Measurements from ENCODE around the gene CISD2. TPM values are rescaled to one million over a fixed set of nuclear protein-coding genes. Genes with fewer than 3 reads are reported as not detected.
A peak's percentile ranks its signal among the peaks of the same experiment; 100 is the strongest.

CISD2 gene
- total RNA-seq, 1 donor from 2014 or later: 27.2 TPM

DNA sequence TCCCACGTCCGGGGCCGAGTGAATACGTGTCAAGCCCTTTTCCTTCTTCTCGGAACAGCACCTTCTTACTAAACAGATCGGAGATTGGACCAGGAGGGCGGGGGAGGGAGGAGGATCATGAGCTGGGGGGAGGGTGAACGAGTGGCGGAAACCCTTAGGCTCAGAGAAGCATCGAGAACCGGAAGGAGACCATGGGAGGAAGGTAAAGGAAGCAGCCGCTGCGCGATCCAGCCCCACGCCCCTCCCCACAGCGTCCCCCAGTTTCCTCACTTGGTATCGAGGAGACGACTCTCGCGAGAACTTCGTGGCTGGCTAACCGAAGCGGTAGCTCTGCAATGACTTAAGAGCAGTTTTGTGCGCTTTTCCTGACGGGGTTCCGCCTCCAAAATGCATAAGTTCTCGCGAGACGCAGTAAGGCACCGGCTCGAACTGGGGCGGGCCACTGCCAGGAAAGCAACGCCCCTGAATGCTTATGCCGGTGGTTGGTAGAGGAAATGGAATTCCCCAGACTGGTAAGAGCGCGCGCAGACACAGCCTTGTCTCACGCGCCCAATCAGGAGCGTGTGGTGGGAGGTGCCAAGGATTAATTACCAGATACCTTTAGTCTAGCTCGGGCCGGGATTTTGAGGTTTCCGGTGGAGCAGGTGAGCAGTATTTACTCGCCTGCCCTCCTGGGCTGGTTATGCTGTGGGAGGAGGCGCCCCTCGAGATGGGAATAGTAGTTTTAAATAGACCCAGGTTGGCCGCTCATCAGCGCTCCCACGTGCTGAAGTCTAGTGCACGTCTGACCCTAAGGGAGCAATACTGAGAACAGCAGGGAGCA is 40.9 kb upstream of the CISD2 start:
- DNase-seq (ENCODE audit: low spot score): peak; percentile 94

DNA sequence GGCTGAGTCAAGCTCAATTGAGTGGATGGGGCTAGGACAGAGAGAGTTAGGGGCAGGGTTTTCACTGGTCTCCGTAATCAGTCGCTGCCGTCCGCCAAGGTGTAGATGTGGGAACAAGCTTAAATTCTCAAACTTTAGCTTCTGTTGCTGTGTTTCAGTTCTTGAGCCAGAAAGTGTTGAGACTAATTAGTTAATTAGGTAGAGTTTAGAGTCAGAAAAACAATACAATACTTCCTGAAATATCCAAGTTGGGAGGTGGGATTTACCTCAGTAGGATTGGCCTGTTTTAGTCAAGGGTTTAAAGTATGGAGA is 40.3 kb upstream of the CISD2 start:
- Mint-ChIP-seq H3K4me1 (ENCODE audit: unreplicated experiment) (peaks cover 24% of the 10 kb centered on the region), H3K36me3 (ENCODE audit: low read depth, unreplicated experiment) (peaks cover 8% of the 10 kb centered on the region), H3K27ac (ENCODE audit: unreplicated experiment) (no peak overlapping the region), H3K4me3 (ENCODE audit: unreplicated experiment) (no peak overlapping the region), H3K27me3 (ENCODE audit: unreplicated experiment) (peaks cover 17% of the 10 kb centered on the region), H3K9me3 (ENCODE audit: unreplicated experiment) (no peaks in the 10 kb centered on the region)
- no peak for DNase-seq (ENCODE audit: low spot score)
- TF ChIP-seq, protein P1, sequence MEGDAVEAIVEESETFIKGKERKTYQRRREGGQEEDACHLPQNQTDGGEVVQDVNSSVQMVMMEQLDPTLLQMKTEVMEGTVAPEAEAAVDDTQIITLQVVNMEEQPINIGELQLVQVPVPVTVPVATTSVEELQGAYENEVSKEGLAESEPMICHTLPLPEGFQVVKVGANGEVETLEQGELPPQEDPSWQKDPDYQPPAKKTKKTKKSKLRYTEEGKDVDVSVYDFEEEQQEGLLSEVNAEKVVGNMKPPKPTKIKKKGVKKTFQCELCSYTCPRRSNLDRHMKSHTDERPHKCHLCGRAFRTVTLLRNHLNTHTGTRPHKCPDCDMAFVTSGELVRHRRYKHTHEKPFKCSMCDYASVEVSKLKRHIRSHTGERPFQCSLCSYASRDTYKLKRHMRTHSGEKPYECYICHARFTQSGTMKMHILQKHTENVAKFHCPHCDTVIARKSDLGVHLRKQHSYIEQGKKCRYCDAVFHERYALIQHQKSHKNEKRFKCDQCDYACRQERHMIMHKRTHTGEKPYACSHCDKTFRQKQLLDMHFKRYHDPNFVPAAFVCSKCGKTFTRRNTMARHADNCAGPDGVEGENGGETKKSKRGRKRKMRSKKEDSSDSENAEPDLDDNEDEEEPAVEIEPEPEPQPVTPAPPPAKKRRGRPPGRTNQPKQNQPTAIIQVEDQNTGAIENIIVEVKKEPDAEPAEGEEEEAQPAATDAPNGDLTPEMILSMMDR (IDR thresholded peaks at IDR 0.05; ENCODE audit: unreplicated experiment): no peak

More for the DNA sequence above, 40.9 kb upstream of the CISD2 start:
- H3K27me3 Mint-ChIP-seq (ENCODE audit: unreplicated experiment): peaks cover 17% of the 10 kb centered on the region
- TF ChIP-seq, protein P1 (IDR thresholded peaks at IDR 0.05; ENCODE audit: unreplicated experiment): no peak
- H3K27ac Mint-ChIP-seq (ENCODE audit: unreplicated experiment): no peak overlapping the region
- H3K4me3 Mint-ChIP-seq (ENCODE audit: unreplicated experiment): no peak overlapping the region
- H3K9me3 Mint-ChIP-seq (ENCODE audit: unreplicated experiment): no peaks in the 10 kb centered on the region
- peaks cover 10% of the 10 kb centered on the region for H3K36me3 Mint-ChIP-seq (ENCODE audit: low read depth, unreplicated experiment)
- peaks cover 27% of the 10 kb centered on the region for H3K4me1 Mint-ChIP-seq (ENCODE audit: unreplicated experiment)

DNA sequence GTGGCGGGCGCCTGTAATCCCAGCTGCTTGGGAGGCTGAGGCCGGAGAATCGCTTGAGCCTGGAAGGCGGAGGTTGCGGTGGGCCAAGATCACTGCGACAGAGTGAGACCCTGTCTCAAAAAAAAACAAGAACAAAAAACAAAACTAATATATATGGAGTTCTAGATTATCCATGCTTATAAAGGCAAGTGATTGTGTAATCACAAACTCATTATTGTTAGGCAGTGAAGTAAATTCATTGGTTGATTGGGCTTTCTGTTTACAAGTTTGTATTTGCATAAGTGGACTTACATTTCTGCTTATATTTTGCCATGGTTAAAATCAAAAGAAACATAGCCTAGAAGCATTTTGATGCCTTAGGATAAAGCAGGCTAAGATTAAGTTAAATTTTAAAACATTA is 39.0 kb upstream of the CISD2 start:
- Mint-ChIP-seq H3K9me3 (ENCODE audit: unreplicated experiment) (no peaks in the 10 kb centered on the region), H3K4me1 (ENCODE audit: unreplicated experiment) (peaks cover 18% of the 10 kb centered on the region), H3K27ac (ENCODE audit: unreplicated experiment) (no peak overlapping the region), H3K27me3 (ENCODE audit: unreplicated experiment) (peaks cover 17% of the 10 kb centered on the region), H3K36me3 (ENCODE audit: low read depth, unreplicated experiment) (peaks cover 8% of the 10 kb centered on the region), H3K4me3 (ENCODE audit: unreplicated experiment) (no peak overlapping the region)
- DNase-seq (ENCODE audit: low spot score): no peak
- TF ChIP-seq, protein P1 (IDR thresholded peaks at IDR 0.05; ENCODE audit: unreplicated experiment): no peak

DNA sequence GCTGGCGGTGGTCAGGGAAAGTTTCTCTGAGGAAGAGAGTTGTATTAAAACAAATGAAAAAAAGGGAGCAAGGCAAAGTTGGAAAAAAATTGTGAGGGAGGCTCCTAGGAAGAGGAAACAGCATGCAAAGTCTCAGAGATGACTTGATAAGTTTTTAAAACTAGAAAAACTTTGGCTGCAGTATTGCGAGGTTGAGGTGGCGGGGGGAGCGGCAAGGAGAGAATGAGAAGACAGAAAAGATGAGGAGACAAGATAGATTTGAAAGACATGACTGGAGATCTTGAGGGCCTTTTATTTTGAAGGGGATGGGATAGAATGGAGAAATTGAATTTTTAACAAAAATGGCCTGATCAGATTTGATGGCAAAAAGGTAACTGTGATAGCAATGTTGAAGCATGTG is 36.7 kb upstream of the CISD2 start:
- no peak for DNase-seq (ENCODE audit: low spot score)
- H3K9me3 Mint-ChIP-seq (ENCODE audit: unreplicated experiment): no peaks in the 10 kb centered on the region
- peaks cover 17% of the 10 kb centered on the region for H3K27me3 Mint-ChIP-seq (ENCODE audit: unreplicated experiment)
- H3K4me3 Mint-ChIP-seq (ENCODE audit: unreplicated experiment): no peak overlapping the region
- TF ChIP-seq, protein P1 (IDR thresholded peaks at IDR 0.05; ENCODE audit: unreplicated experiment): no peak
- H3K4me1 Mint-ChIP-seq (ENCODE audit: unreplicated experiment): peaks cover 18% of the 10 kb centered on the region
- peaks cover 8% of the 10 kb centered on the region for H3K36me3 Mint-ChIP-seq (ENCODE audit: low read depth, unreplicated experiment)
- H3K27ac Mint-ChIP-seq (ENCODE audit: unreplicated experiment): no peak overlapping the region

DNA sequence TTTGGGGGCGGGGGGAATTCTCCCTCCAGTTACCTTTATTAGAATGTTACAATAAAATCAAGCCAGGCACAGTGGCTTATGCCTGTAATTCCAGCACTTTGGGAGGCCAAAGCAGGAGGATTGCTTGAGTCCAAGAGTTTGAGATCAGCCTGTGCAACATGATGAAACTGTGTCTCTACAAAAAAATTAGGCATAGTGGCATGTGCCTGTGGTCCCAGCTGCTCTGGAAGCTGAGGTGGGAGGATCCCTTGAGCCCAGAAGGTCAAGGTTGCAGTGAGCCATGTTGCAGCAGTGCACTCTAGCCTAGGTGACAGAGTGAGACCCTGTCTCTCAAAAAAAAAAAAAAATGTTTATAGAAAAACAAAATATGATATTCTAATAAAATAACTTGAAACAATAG is 36.1 kb upstream of the CISD2 start:
- TF ChIP-seq, protein P1 (IDR thresholded peaks at IDR 0.05; ENCODE audit: unreplicated experiment): no peak
- Mint-ChIP-seq H3K4me1 (ENCODE audit: unreplicated experiment) (peaks cover 18% of the 10 kb centered on the region), H3K27ac (ENCODE audit: unreplicated experiment) (no peak overlapping the region), H3K9me3 (ENCODE audit: unreplicated experiment) (no peaks in the 10 kb centered on the region), H3K4me3 (ENCODE audit: unreplicated experiment) (no peak overlapping the region), H3K27me3 (ENCODE audit: unreplicated experiment) (peaks cover 14% of the 10 kb centered on the region), H3K36me3 (ENCODE audit: low read depth, unreplicated experiment) (peaks cover 8% of the 10 kb centered on the region)
- DNase-seq (ENCODE audit: low spot score): no peak

Measured in endothelial cell (in vitro differentiated cells).